GM21717 (cell line): Measurements from ENCODE around the gene PRKG2.

Source experiments
- ATAC-seq: cut with Tn5 transposase; IDR thresholded peaks from one replicate; pipeline ENCODE4 v1.9.1; 2021; ENCODE audit warnings: mild to moderate bottlenecking, moderate library complexity; ENCODE audit not compliant: unreplicated experiment

The PRKG2 gene

GRCh38 chr4:81217779-81218178, 2.8 kb upstream of the PRKG2 start:
- no peak for ATAC-seq

GRCh38 chr4:81215931-81216330, 909 bp upstream of the PRKG2 start:
- no peak for ATAC-seq

DNA sequence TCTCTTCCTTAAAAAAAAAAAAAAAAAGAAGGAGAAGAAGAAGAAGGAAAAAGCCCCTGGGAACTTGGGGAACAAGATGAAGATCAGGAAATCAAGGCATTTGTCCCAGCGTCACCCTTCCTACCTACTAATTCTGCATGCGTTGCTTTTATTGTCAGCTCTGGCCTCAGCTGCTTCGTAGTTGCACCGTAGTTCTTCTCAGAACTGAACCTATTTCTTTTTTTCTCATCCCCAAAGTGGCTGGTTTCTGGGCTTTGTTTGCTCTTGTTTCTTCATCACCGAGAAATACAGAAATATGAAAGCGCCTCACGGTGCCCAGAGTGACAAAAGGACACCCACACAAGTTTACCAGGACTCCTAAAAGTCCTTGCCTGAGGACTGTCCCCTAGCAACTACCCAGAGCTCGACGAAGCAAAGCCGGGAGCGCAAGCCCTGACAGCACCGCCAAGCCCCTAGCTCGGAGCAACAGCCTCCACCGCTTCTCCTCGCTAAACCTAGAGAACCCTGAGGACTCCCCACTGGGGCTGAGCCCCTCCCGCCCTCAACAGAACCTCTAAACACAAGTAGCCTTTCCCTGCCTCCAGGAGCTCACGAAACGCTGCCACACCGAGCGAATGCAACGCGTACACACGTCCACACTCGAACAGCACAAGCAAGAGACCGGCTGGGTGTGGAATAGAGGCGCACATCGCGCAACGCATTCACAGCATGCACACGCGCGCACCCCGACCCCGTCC, 710 bp downstream of the PRKG2 start:
- ATAC-seq = no peak

DNA sequence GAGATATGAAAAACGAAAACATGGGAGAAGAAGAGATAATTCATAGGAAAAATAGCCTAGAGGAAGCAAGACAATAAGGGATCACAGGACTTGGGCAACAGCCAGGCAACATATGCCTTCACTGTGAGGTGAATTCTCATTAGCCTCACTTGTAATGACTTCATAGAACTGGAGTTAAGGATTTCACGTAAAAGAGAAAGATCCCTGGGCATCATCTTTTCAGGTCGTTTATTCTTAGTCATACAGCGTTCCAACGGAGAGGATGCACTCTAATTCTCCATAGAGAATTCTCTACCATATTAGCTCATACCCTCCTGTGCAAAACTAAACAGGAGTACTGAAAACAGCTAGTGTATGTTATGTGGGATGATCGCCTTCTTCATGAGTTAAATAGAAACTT, 1.4 kb downstream of the PRKG2 start:
- ATAC-seq = no peak

DNA sequence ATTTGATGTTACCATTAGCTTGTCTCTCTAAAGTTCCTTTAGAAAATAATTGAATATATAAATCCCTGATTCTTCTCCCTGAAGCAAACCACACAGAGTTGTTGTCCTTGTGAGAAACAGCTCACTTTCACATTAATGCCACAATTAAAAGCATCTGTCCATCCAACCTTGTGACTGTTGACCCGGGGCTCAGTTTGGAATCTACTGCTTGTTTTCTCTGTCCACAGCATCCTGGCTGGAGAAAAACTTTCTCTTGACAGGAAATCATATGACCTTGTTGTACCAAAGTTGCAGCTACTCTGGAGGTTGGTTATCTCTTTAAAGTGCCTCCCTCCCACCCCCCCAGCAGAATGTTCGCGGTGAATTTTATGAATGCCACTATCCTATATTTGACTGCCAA, 3.1 kb downstream of the PRKG2 start:
- ATAC-seq = no peak

DNA sequence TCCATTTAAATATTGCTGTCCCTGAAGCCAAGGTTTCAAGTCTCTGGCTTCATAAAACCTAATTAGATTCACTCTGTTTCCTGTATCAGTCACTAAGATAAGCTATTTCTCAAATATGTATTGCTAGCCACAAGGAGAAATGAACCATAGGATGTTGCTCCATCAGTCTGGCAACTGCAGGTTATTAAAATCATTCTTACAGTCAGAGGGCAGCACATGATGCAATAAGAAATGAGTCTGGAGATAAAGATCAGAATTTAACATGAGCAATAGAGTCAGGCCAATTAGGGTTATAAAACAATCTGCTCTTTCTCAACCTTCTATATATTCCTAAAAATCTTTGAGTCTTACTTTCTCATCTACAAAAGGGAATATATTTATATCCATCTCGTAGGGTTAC, 7.2 kb downstream of the PRKG2 start:
- no peak for ATAC-seq

DNA sequence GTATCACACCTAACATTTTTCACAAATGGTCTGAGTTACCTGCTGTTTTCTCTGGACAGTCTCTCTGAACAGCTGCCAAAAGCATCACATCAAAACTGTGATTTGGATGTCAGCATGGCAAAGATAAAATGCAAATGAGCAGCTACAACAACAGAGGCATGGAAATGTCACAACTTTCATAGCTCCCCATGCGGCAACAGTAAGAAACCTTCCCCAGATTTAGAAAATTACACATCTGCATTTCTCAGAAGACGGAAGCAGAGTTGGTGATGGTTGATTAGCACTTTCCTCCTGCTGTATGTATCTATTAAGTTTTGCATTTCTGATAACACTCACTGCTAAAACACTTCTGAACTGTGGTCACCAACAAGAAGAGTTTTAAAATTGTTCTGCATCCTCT, 9.7 kb downstream of the PRKG2 start:
- ATAC-seq = no peak

- no peak for ATAC-seq
Observed at GRCh38 chr4:81204571-81204970, 10.5 kb downstream of the PRKG2 start.

GRCh38 chr4:81199831-81200230, 15.2 kb downstream of the PRKG2 start:
- ATAC-seq = no peak

GRCh38 chr4:81198609-81199008, 16.4 kb downstream of the PRKG2 start:
- ATAC-seq = no peak

DNA sequence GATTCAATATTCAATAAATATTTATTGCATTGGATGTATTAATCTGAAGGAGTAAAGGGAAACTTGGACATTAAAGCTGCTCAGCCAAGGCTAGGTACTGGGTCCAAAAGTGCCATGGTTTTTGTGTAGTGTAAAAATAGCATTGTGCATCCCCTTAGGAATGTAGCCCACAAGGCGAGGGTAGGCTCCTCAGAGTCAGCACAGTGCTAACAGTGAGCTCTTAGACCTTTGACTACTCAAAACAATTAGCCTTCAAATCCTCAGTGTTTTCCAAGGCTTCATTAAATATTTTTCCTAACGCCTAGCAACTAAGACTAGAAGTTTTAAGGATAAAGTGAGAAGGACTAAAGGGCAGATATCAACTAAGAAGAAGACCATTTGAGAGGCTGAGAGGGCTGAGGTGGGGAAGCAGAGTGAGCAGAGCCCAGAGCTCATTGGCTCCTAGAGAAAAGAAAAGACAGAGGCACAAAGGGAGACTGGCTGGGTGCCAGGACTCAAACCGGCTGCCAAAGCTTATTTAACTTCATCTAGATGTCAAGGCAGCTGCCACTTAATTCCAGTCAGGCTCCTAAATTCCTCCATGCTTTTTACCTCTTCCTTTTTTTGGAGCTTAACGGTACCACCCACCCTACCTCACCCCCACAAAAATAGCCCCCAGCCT, 17.0 kb downstream of the PRKG2 start:
- no peak for ATAC-seq

GRCh38 chr4:81196126-81196650, 18.8 kb downstream of the PRKG2 start:
- ATAC-seq = no peak

GRCh38 chr4:81195475-81195874, 19.5 kb downstream of the PRKG2 start:
- ATAC-seq = no peak

DNA sequence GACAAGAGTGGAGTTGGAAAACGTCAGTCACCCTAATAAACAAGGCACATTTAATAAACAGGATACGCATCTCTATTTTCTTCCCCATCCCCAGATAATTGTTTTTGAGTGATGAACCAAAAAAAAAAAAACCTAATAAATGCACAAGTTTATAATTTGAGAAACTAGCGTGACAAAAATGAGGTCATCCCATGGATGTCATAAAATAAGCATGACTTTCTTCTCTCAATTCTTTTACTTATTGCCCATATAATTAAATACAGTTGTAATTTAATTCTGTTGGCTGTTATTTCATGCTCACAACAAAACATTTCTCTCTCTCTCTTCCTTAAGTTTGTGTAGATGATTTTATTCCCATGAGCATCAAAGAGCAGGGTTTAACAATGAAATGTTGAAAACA, 20.7 kb downstream of the PRKG2 start:
- ATAC-seq = no peak

- no peak for ATAC-seq
Observed at GRCh38 chr4:81180916-81181315, 34.1 kb downstream of the PRKG2 start.

DNA sequence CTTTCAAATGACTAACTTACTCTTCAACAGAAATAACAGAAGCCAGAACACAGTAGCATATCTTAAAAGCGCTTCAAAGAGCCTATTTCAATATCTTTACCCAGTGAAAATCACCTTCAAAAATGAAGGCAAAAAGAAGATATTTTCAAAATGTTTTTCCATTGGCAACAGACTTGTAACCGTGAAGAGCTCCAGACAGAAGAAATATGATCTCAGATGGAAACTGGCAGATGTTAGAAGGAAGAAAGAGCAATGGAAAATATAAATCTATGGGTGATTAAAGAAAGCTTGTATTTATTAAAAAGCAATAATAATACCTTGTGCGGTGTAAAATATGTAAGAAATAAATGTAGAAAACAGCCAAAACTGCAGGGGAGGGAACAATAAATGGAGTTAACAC, 35.7 kb downstream of the PRKG2 start:
- ATAC-seq = no peak

DNA sequence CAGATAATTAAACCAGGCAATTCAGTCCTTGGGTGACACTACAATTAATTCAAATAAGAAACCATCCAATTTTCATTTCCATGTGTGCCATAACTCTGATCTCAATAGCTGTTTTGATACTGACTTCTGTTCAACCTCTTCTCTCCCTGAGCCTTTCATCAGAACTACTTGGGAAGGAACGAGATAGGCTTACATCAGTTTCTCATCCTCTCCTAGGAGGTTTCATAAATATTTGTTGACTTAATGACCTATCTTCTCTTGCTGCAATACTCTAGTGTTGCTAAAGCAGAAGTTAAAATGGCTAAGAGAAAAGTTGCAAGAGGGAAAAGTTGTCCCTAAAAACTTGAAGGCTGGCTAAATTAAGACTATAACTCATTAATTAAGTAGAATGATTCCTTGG, 41.8 kb downstream of the PRKG2 start:
- no peak for ATAC-seq

DNA sequence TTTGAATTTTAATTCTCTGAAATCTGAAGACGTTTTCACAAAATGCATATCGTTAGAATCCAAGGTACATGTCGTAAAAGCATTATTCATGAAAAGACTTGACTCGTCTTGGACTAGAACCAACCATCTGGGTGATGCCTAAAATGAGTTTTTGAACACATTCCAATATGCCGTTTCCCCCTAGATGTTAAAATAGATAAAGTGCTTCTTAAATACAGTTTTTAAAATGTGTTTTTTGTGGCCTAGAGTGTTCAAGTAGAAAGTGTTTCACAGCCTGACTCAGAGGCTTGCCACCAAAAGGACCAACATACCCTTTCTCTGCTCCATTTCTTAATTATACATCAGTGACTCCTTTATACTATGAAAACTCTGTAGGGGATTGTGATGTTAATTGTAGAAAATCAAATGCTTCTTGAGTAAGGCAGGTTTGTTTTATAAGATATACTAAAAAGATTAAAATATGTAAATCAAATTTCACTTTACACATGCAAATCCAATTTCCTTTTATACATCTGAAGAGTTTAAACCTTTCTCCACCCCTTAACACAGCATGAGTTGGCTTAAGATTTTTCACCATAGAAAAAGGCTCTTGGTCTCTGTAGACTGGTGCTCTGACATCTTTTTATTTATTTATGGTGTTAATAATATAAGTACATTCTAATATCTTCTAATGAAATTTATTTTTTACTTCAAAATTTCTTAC, 48.4 kb downstream of the PRKG2 start:
- no peak for ATAC-seq

DNA sequence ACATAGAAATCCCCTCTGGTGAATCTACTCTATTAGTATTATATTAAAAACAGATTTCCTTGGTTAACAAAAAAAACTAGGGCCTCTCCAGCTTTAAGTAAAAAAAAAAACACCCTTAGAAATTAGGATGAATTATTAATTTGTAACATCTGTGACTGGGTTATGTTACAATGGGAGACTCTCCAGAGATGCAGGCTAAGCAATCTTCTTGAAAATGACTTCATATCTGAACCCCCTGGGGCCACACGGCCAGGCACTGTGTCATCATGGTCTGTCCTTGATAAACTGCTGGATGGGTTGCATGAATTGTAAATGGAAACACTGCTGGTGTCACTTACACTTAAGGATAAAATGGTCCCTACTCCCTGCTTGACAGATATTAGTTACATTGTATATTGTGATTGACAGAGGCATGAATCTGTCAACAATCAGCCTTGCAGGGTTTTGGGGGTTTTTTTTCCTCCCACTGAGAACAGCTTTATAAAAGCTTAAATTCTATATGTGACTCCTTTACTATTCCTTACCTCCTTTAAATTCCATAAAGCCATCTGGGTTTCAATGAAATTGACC, 49.1 kb downstream of the PRKG2 start:
- ATAC-seq = no peak

- ATAC-seq = no peak
Observed at GRCh38 chr4:81164623-81165416, 50.2 kb downstream of the PRKG2 start.

DNA sequence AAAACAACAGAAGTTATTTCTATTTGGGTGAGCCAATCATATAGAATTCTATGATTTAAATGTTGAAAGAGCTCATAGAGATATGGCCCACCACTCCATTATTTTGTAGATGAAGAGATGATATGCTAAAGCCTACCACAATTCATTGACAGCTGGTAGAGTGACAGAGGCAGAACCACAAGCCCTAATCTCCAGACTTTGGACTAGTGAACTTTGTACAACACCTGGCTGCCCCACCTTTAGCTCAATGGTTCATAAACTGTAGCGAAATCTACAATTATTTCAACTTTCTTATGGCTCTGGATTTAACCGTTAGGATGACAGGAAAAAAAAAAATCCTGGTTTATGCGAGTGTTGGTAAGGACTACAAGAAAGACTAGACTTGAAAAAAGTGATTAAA, 50.9 kb downstream of the PRKG2 start:
- ATAC-seq = no peak
